ENCODE measurements around the gene PXDN.

Gene PXDN

GRCh38 chr2:1658394-1659151 is 85.7 kb downstream of the PXDN start:
- no peak for DNase-seq

GRCh38 chr2:1656961-1657841 is 87.1 kb downstream of the PXDN start:
- DNase-seq: no peak

- DNase-seq: no peak
These were observed 87.9 kb downstream of the PXDN start for GRCh38 chr2:1656326-1656960.

GRCh38 chr2:1655461-1655860 is 88.9 kb downstream of the PXDN start:
- no peak for DNase-seq

- DNase-seq: no peak
These were observed 89.5 kb downstream of the PXDN start for GRCh38 chr2:1654696-1655374.

- no peak for DNase-seq
These were observed 90.2 kb downstream of the PXDN start for GRCh38 chr2:1653956-1654695.

GRCh38 chr2:1652034-1652790 is 92.1 kb downstream of the PXDN start:
- DNase-seq: no peak

GRCh38 chr2:1651121-1652033 is 92.9 kb downstream of the PXDN start:
- DNase-seq: no peak

GRCh38 chr2:1650085-1650872 is 94.0 kb downstream of the PXDN start:
- no peak for DNase-seq

GRCh38 chr2:1649103-1650084 is 94.9 kb downstream of the PXDN start:
- DNase-seq: no peak

GRCh38 chr2:1648241-1649102 is 95.8 kb downstream of the PXDN start:
- no peak for DNase-seq

- DNase-seq: no peak
These were observed 96.7 kb downstream of the PXDN start for GRCh38 chr2:1647417-1648240.

GRCh38 chr2:1645761-1646476 is 98.4 kb downstream of the PXDN start:
- DNase-seq: no peak

GRCh38 chr2:1644427-1644826 is 99.9 kb downstream of the PXDN start:
- DNase-seq: no peak

GRCh38 chr2:1642993-1643619 is 101.2 kb downstream of the PXDN start:
- DNase-seq: no peak
